ENCODE data around the gene TRIM27. TPM values are rescaled to one million over a fixed set of nuclear protein-coding genes. Genes with fewer than 3 reads are reported as not detected.

TRIM27 gene
- total RNA-seq, 4 donors from 2014 or later: 24.6 to 108 (median 48.7) TPM

GRCh38 chr6:28900577-28901256, 23.1 kb downstream of the TRIM27 start:
- intact Hi-C loops (cut with DNase I; ENCODE audit: low total_unique reads): no loop called here
- Histone ChIP-seq H3K9me3 (no peaks in the 10 kb centered on the region), H3K36me3 (no peaks in the 10 kb centered on the region), H3K4me1 (no peaks in the 10 kb centered on the region), H3K27ac (no peak overlapping the region), H3K27me3 (no peaks in the 10 kb centered on the region), H3K4me3 (no peak overlapping the region)
- no peak for TF ChIP-seq CTCF (IDR thresholded peaks at IDR 0.05)
- TF ChIP-seq POLR2A (IDR thresholded peaks at IDR 0.05): no peak
- no peak for DNase-seq

- intact Hi-C loops (cut with DNase I; ENCODE audit: low total_unique reads): no loop called here
- DNase-seq: no peak
- H3K27ac ChIP-seq: no peak overlapping the region
Measured at GRCh38 chr6:28898710-28898965, 25.1 kb downstream of the TRIM27 start.

GRCh38 chr6:28897369-28897745, 26.4 kb downstream of the TRIM27 start:
- H3K4me1 ChIP-seq: no peaks in the 10 kb centered on the region

More at GRCh38 chr6:28898710-28898965, 25.1 kb downstream of the TRIM27 start:
- Histone ChIP-seq H3K4me3 (no peak overlapping the region), H3K9me3 (no peaks in the 10 kb centered on the region), H3K36me3 (no peaks in the 10 kb centered on the region), H3K4me1 (no peaks in the 10 kb centered on the region), H3K27me3 (no peaks in the 10 kb centered on the region)
- TF ChIP-seq CTCF (IDR thresholded peaks at IDR 0.05) (no peak), POLR2A (IDR thresholded peaks at IDR 0.05) (no peak)

GRCh38 chr6:28896505-28897368, 27.0 kb downstream of the TRIM27 start:
- intact Hi-C loops (cut with DNase I; ENCODE audit: low total_unique reads): no loop called here
- DNase-seq: peak; percentile 53 to 62

More at GRCh38 chr6:28897369-28897745, 26.4 kb downstream of the TRIM27 start:
- Histone ChIP-seq H3K4me3 (peak overlapping the region; percentile 54 to 70), H3K9me3 (no peaks in the 10 kb centered on the region), H3K27me3 (no peaks in the 10 kb centered on the region), H3K36me3 (no peaks in the 10 kb centered on the region), H3K27ac (peak overlapping the region; percentile 98 to 99)
- no peak for DNase-seq
- TF ChIP-seq CTCF (IDR thresholded peaks at IDR 0.05) (no peak), POLR2A (IDR thresholded peaks at IDR 0.05) (no peak)
- intact Hi-C loops (cut with DNase I; ENCODE audit: low total_unique reads): no loop called here

More at GRCh38 chr6:28896505-28897368, 27.0 kb downstream of the TRIM27 start:
- Histone ChIP-seq H3K9me3 (no peaks in the 10 kb centered on the region), H3K27me3 (no peaks in the 10 kb centered on the region), H3K27ac (peak overlapping the region; percentile 98 to 99), H3K4me1 (no peaks in the 10 kb centered on the region), H3K4me3 (peak overlapping the region; percentile 54 to 70), H3K36me3 (no peaks in the 10 kb centered on the region)
- peak in 2 of 4 experiments; percentile 41 to 47 for TF ChIP-seq CTCF (IDR thresholded peaks at IDR 0.05)
- no peak for TF ChIP-seq POLR2A (IDR thresholded peaks at IDR 0.05)
